HepG2 (cell line): Measurements from ENCODE around the gene OR9A2.

Experiments used
- ARHGAP35 ChIP-seq: sonication (generic); formaldehyde crosslinking; IDR thresholded peaks from 2 replicates; pipeline ENCODE4 v1.9.0; 2022; ENCODE audit warnings: mild to moderate bottlenecking, inconsistent platforms, moderate library complexity, missing genetic modification reagents, borderline replicate concordance
- BRCA1 ChIP-seq: sonication (generic); formaldehyde crosslinking; IDR thresholded peaks from 2 replicates; pipeline ENCODE4 v1.4.0; 2020; ENCODE audit warnings: missing genetic modification reagents
- CAMTA2 ChIP-seq: sonication (generic); formaldehyde crosslinking; IDR thresholded peaks from 2 replicates; pipeline ENCODE4 v1.4.0; 2020; ENCODE audit warnings: mild to moderate bottlenecking, missing genetic modification reagents, borderline replicate concordance
- MTA3 ChIP-seq: sonication (generic); formaldehyde crosslinking; IDR thresholded peaks from 2 replicates; pipeline ENCODE4 v1.4.0; 2020; ENCODE audit warnings: missing genetic modification reagents
- NBN ChIP-seq: fragments of 450-650 bp; conservative IDR thresholded peaks from 2 replicates; pipeline ENCODE4 v1.6.1; 2017
- NCOA1 ChIP-seq: sonication (generic); formaldehyde crosslinking; IDR thresholded peaks from 2 replicates; pipeline ENCODE4 v1.9.0; 2021; ENCODE audit warnings: missing genetic modification reagents
- ZBTB20 ChIP-seq: sonication (generic); formaldehyde crosslinking; IDR thresholded peaks from 2 replicates; pipeline ENCODE4 v1.8.1; 2023; ENCODE audit warnings: missing genetic modification reagents, low read depth, mild to moderate bottlenecking, borderline replicate concordance
- ZNF558 ChIP-seq: sonication (generic); formaldehyde crosslinking; IDR thresholded peaks from 2 replicates; pipeline ENCODE4 v1.9.0; 2022; ENCODE audit warnings: mild to moderate bottlenecking, missing genetic modification reagents, borderline replicate concordance
- ZNF775 ChIP-seq: sonication (generic); formaldehyde crosslinking; IDR thresholded peaks from 2 replicates; pipeline ENCODE4 v1.4.0; 2020; ENCODE audit warnings: missing genetic modification reagents, mild to moderate bottlenecking, moderate library complexity, borderline replicate concordance
- TF ChIP-seq, protein P1 (sequence below): IDR thresholded peaks from 2 replicates; pipeline ENCODE4 v1.6.1; 2016
- TF ChIP-seq, protein P2 (sequence below): sonication (generic); formaldehyde crosslinking; IDR thresholded peaks from 2 replicates; pipeline ENCODE4 v1.4.0; 2020; ENCODE audit warnings: missing genetic modification reagents
- TF ChIP-seq, protein P3 (sequence below): sonication (generic); formaldehyde crosslinking; IDR thresholded peaks from 2 replicates; pipeline ENCODE4 v1.4.0; 2020; ENCODE audit warnings: missing genetic modification reagents, mild to moderate bottlenecking, borderline replicate concordance
- TF ChIP-seq, protein P4 (sequence below): sonication (generic); formaldehyde crosslinking; IDR thresholded peaks from 2 replicates; pipeline ENCODE4 v1.5.0; 2020; ENCODE audit warnings: mild to moderate bottlenecking, missing genetic modification reagents, moderate library complexity

DNA sequence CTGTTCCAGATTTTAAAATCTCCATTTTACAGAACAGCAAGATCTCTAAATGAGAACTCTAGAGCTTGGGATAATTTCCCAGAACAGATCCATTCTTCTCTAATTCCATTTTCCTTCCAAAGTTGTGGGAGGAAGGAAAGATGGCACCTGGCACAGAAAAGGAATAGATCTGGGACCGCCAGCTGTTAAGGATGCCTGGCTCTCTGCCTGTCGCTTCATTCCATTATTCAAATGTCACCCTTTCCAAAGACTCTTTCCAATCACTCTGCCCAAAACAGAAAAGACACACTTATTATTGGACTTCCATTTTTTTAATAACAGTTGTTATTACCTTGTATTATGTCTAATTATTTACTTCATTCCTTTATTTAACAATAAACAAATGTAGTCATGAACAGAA lies 751 bp upstream of the OR9A2 start:
- TF ChIP-seq BRCA1 (CRISPR knock-in tag) (no peak), NBN (no peak), ZBTB20 (CRISPR knock-in tag) (no peak), ZNF775 (CRISPR knock-in tag) (no peak), NCOA1 (CRISPR knock-in tag) (no peak), ARHGAP35 (no peak), CAMTA2 (CRISPR knock-in tag) (no peak), ZNF558 (CRISPR knock-in tag) (no peak), MTA3 (CRISPR knock-in tag) (no peak)
- TF ChIP-seq, protein P1, sequence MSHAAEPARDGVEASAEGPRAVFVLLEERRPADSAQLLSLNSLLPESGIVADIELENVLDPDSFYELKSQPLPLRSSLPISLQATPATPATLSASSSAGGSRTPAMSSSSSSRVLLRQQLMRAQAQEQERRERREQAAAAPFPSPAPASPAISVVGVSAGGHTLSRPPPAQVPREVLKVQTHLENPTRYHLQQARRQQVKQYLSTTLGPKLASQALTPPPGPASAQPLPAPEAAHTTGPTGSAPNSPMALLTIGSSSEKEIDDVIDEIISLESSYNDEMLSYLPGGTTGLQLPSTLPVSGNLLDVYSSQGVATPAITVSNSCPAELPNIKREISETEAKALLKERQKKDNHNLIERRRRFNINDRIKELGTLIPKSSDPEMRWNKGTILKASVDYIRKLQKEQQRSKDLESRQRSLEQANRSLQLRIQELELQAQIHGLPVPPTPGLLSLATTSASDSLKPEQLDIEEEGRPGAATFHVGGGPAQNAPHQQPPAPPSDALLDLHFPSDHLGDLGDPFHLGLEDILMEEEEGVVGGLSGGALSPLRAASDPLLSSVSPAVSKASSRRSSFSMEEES (CRISPR knock-in tag), result no peak
- TF ChIP-seq, protein P2, sequence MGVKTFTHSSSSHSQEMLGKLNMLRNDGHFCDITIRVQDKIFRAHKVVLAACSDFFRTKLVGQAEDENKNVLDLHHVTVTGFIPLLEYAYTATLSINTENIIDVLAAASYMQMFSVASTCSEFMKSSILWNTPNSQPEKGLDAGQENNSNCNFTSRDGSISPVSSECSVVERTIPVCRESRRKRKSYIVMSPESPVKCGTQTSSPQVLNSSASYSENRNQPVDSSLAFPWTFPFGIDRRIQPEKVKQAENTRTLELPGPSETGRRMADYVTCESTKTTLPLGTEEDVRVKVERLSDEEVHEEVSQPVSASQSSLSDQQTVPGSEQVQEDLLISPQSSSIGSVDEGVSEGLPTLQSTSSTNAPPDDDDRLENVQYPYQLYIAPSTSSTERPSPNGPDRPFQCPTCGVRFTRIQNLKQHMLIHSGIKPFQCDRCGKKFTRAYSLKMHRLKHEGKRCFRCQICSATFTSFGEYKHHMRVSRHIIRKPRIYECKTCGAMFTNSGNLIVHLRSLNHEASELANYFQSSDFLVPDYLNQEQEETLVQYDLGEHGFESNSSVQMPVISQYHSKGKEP (CRISPR knock-in tag), result no peak
- TF ChIP-seq, protein P3, sequence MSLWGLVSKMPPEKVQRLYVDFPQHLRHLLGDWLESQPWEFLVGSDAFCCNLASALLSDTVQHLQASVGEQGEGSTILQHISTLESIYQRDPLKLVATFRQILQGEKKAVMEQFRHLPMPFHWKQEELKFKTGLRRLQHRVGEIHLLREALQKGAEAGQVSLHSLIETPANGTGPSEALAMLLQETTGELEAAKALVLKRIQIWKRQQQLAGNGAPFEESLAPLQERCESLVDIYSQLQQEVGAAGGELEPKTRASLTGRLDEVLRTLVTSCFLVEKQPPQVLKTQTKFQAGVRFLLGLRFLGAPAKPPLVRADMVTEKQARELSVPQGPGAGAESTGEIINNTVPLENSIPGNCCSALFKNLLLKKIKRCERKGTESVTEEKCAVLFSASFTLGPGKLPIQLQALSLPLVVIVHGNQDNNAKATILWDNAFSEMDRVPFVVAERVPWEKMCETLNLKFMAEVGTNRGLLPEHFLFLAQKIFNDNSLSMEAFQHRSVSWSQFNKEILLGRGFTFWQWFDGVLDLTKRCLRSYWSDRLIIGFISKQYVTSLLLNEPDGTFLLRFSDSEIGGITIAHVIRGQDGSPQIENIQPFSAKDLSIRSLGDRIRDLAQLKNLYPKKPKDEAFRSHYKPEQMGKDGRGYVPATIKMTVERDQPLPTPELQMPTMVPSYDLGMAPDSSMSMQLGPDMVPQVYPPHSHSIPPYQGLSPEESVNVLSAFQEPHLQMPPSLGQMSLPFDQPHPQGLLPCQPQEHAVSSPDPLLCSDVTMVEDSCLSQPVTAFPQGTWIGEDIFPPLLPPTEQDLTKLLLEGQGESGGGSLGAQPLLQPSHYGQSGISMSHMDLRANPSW (CRISPR knock-in tag), result no peak
- TF ChIP-seq, protein P4, sequence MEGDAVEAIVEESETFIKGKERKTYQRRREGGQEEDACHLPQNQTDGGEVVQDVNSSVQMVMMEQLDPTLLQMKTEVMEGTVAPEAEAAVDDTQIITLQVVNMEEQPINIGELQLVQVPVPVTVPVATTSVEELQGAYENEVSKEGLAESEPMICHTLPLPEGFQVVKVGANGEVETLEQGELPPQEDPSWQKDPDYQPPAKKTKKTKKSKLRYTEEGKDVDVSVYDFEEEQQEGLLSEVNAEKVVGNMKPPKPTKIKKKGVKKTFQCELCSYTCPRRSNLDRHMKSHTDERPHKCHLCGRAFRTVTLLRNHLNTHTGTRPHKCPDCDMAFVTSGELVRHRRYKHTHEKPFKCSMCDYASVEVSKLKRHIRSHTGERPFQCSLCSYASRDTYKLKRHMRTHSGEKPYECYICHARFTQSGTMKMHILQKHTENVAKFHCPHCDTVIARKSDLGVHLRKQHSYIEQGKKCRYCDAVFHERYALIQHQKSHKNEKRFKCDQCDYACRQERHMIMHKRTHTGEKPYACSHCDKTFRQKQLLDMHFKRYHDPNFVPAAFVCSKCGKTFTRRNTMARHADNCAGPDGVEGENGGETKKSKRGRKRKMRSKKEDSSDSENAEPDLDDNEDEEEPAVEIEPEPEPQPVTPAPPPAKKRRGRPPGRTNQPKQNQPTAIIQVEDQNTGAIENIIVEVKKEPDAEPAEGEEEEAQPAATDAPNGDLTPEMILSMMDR, result no peak
